ENCODE measurements around the gene CD40. TPM values are rescaled to one million over a fixed set of nuclear protein-coding genes. Genes with fewer than 3 reads are reported as not detected.

CD40 gene
- total and polyA plus RNA-seq, 4 donors: 20.4 to 55.0 (median 28.4) TPM

- ATAC-seq (ENCODE audit: insufficient read depth, low FRiP score) (no peak), DNase-seq (no peak)
- no peak overlapping the region for H3K27ac ChIP-seq (ENCODE audit: low read depth in 1 of 2, low read length in 1 of 2)
- 54 to 68% methylated on average over 4 of the region's 4 CpGs for WGBS, 2 donors
- H3K4me1 ChIP-seq (ENCODE audit: control insufficient read depth in 5 of 5, insufficient read depth in 5 of 5, low read length in 5 of 5): peaks cover 0 to 6% (median 0%) of the 10 kb centered on the region in 5 donors
- peaks cover 0 to 16% (median 5%) of the 10 kb centered on the region in 3 donors for H3K27me3 ChIP-seq (ENCODE audit: control insufficient read depth in 3 of 3, insufficient read depth in 3 of 3, low read length in 2 of 3)
- no peaks in the 10 kb centered on the region for H3K9me3 ChIP-seq (ENCODE audit: control insufficient read depth in 4 of 4, insufficient read depth in 3 of 4, low read length in 3 of 4)
- no peak overlapping the region for H3K9ac ChIP-seq (ENCODE audit: insufficient read depth in 1 of 2, low read length in 2 of 2)
- peaks cover 0 to 8% (median 0%) of the 10 kb centered on the region in 4 donors for H3K36me3 ChIP-seq (ENCODE audit: control insufficient read depth in 4 of 4, insufficient read depth in 4 of 4, low read length in 4 of 4)
- H3K4me3 ChIP-seq: no peak overlapping the region
- TF ChIP-seq, protein P1, sequence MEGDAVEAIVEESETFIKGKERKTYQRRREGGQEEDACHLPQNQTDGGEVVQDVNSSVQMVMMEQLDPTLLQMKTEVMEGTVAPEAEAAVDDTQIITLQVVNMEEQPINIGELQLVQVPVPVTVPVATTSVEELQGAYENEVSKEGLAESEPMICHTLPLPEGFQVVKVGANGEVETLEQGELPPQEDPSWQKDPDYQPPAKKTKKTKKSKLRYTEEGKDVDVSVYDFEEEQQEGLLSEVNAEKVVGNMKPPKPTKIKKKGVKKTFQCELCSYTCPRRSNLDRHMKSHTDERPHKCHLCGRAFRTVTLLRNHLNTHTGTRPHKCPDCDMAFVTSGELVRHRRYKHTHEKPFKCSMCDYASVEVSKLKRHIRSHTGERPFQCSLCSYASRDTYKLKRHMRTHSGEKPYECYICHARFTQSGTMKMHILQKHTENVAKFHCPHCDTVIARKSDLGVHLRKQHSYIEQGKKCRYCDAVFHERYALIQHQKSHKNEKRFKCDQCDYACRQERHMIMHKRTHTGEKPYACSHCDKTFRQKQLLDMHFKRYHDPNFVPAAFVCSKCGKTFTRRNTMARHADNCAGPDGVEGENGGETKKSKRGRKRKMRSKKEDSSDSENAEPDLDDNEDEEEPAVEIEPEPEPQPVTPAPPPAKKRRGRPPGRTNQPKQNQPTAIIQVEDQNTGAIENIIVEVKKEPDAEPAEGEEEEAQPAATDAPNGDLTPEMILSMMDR (IDR thresholded peaks at IDR 0.05; ENCODE audit: control extremely low read depth, extremely low read depth): no peak
Measured at GRCh38 chr20:46130534-46130933, 12.4 kb downstream of the CD40 start.

DNA sequence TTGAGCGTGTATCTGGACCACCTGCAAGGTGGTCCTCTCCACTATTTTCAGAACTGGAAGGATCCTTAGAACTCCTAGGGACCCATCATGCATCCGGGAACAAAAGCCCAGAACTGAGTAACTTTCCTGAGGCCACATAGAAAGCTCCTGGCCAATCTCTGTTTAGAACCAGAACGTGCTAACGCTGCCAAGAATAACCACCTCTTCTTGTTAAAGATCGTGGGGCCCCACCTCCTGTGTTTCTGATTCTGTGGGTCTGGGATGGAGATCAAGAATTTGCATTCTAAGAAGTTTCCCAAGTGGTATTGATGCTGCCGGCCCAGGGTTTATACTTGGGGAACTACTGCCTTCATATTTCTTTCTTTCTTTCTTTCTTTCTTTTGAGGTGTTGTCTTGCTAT, 13.3 kb downstream of the CD40 start:
- Histone ChIP-seq H3K4me1 (ENCODE audit: control insufficient read depth in 5 of 5, insufficient read depth in 5 of 5, low read length in 5 of 5) (peaks cover 0 to 6% (median 0%) of the 10 kb centered on the region in 5 donors), H3K9ac (ENCODE audit: insufficient read depth in 1 of 2, low read length in 2 of 2) (no peak overlapping the region), H3K9me3 (ENCODE audit: control insufficient read depth in 4 of 4, insufficient read depth in 3 of 4, low read length in 3 of 4) (no peaks in the 10 kb centered on the region), H3K27me3 (ENCODE audit: control insufficient read depth in 3 of 3, insufficient read depth in 3 of 3, low read length in 2 of 3) (peaks cover 0 to 16% (median 2%) of the 10 kb centered on the region in 3 donors), H3K36me3 (ENCODE audit: control insufficient read depth in 4 of 4, insufficient read depth in 4 of 4, low read length in 4 of 4) (peaks cover 0 to 7% (median 0%) of the 10 kb centered on the region in 4 donors), H3K4me3 (no peak overlapping the region), H3K27ac (ENCODE audit: low read depth in 1 of 2, low read length in 1 of 2) (no peak overlapping the region)
- TF ChIP-seq, protein P1 (IDR thresholded peaks at IDR 0.05; ENCODE audit: control extremely low read depth, extremely low read depth): no peak
- ATAC-seq (ENCODE audit: insufficient read depth, low FRiP score): no peak
- WGBS, 2 donors: 27 to 49% methylated on average over 6 of the region's 6 CpGs
- DNase-seq: no peak

GRCh38 chr20:46132705-46133120, 14.6 kb downstream of the CD40 start:
- H3K4me3 ChIP-seq: no peak overlapping the region
- no peak overlapping the region for H3K27ac ChIP-seq (ENCODE audit: low read depth in 1 of 2, low read length in 1 of 2)
- H3K27me3 ChIP-seq (ENCODE audit: control insufficient read depth in 3 of 3, insufficient read depth in 3 of 3, low read length in 2 of 3): peaks cover 0 to 18% (median 5%) of the 10 kb centered on the region in 3 donors
- no peaks in the 10 kb centered on the region for H3K9me3 ChIP-seq (ENCODE audit: control insufficient read depth in 4 of 4, insufficient read depth in 3 of 4, low read length in 3 of 4)
- ATAC-seq (ENCODE audit: insufficient read depth, low FRiP score): no peak
- peaks cover 0 to 6% (median 0%) of the 10 kb centered on the region in 5 donors for H3K4me1 ChIP-seq (ENCODE audit: control insufficient read depth in 5 of 5, insufficient read depth in 5 of 5, low read length in 5 of 5)
- H3K36me3 ChIP-seq (ENCODE audit: control insufficient read depth in 4 of 4, insufficient read depth in 4 of 4, low read length in 4 of 4): peaks cover 0 to 5% (median 0%) of the 10 kb centered on the region in 4 donors
- no peak overlapping the region for H3K9ac ChIP-seq (ENCODE audit: insufficient read depth in 1 of 2, low read length in 2 of 2)
- peak; percentile 50 to 72 (median 69) for DNase-seq
- WGBS, 2 donors: 14 to 15% methylated on average over 17 of the region's 17 CpGs
- TF ChIP-seq, protein P1 (IDR thresholded peaks at IDR 0.05; ENCODE audit: control extremely low read depth, extremely low read depth): peak; percentile 60

Data from lung (tissue), 12 donors.